ENCODE results near the gene ATOH8. TPM values are rescaled to one million over a fixed set of nuclear protein-coding genes. Genes with fewer than 3 reads are reported as not detected.

ATOH8 gene
- total RNA-seq, 1 experiment from 2014 or later: 0.20 TPM

- Histone ChIP-seq H4K91ac (ENCODE audit: insufficient read length, low read depth, low read length) (no peak overlapping the region), H3K9me3 (ENCODE audit: control insufficient read depth, low read depth, low read length) (no peaks in the 10 kb centered on the region), H3K14ac (ENCODE audit: insufficient read depth, low read length) (no peak overlapping the region), H2BK12ac (ENCODE audit: insufficient read length, low read depth, low read length) (no peak overlapping the region), H3K4me2 (ENCODE audit: insufficient read depth, insufficient read length, low read length) (no peak overlapping the region), H3K79me1 (ENCODE audit: insufficient read depth, low read depth, low read length, poor library complexity, severe bottlenecking) (no peaks in the 10 kb centered on the region), H4K8ac (replicated peaks; ENCODE audit: insufficient read length, low read depth, low read length) (no peak overlapping the region), H3K18ac (ENCODE audit: insufficient read length, low read depth, low read length) (no peak overlapping the region), H2AFZ (ENCODE audit: low read length) (no peak overlapping the region), H3K79me2 (ENCODE audit: insufficient read depth, low read length) (no peaks in the 10 kb centered on the region), H3K23ac (ENCODE audit: insufficient read length, low read depth, low read length) (no peak overlapping the region), H3T11ph (ENCODE audit: low read length) (no peak overlapping the region), H3K27me3 (ENCODE audit: insufficient read depth, low read length) (no peaks in the 10 kb centered on the region), H3K23me2 (ENCODE audit: insufficient read length, low read depth, low read length, poor library complexity, severe bottlenecking) (no peaks in the 10 kb centered on the region), H3K56ac (ENCODE audit: insufficient read length, low read depth, low read length) (no peak overlapping the region), H4K20me1 (ENCODE audit: control insufficient read depth, insufficient read depth, insufficient read length) (no peaks in the 10 kb centered on the region), H2BK20ac (ENCODE audit: low read depth, low read length, poor library complexity, severe bottlenecking) (no peak overlapping the region), H2BK120ac (ENCODE audit: low read depth, low read length, poor library complexity, severe bottlenecking) (no peak overlapping the region), H4K5ac (ENCODE audit: insufficient read length, low read depth, low read length) (no peak overlapping the region), H3K9ac (ENCODE audit: extremely low read depth, insufficient read length, low read length) (no peak overlapping the region), H3K27ac (ENCODE audit: insufficient read length, low read depth, low read length) (no peak overlapping the region), H3K4me1 (ENCODE audit: insufficient read depth, low read length) (no peaks in the 10 kb centered on the region), H2BK5ac (ENCODE audit: insufficient read length, low read length) (no peak overlapping the region), H2AK5ac (ENCODE audit: insufficient read length, low read length) (no peak overlapping the region), H2BK15ac (ENCODE audit: low read depth, low read length) (no peak overlapping the region), H3K4ac (ENCODE audit: low read depth, low read length) (no peak overlapping the region)
- no peaks in the 10 kb centered on the region; a peak in 1 of 7 replicates for H3K36me3 Mint-ChIP-seq (ENCODE audit: insufficient read depth in 1 of 3, low read depth in 3 of 3)
- no peak overlapping the region for H3K4me3 Mint-ChIP-seq
- no peak for DNase-seq
- no peak for TF ChIP-seq CTCF (conservative IDR thresholded peaks at IDR 0.05)
- H3K27ac Mint-ChIP-seq: no peak overlapping the region
- H3K9me3 Mint-ChIP-seq: no peaks in the 10 kb centered on the region
- peaks cover 10% of the 10 kb centered on the region for H3K27me3 Mint-ChIP-seq (ENCODE audit: low read depth)
- no peaks in the 10 kb centered on the region for H3K4me1 Mint-ChIP-seq
Measured at GRCh38 chr2:85834466-85834865, 80.7 kb downstream of the ATOH8 start.

Small RNA genes within 50 kb of the gene (microRNA-seq; reads per million reads assigned to microRNA genes)
- not detected for gene MIR6071 (ENCODE audit: borderline microRNAs expressed)

Other genes starting within 250 kb of the ATOH8 start
- 447 and 459 TPM in 2 replicates for gene MAT2A, start 214.8 kb upstream of the ATOH8 start, total RNA-seq (2021)
- gene GGCX, start 192.5 kb upstream of the ATOH8 start, total RNA-seq (2021): 32.2 and 32.9 TPM in 2 replicates
- 33.4 and 34.3 TPM in 2 replicates for gene VAMP8, start 176.4 kb upstream of the ATOH8 start, total RNA-seq (2021)
- gene VAMP5, start 169.6 kb upstream of the ATOH8 start, total RNA-seq (2021): 0.57 and 0.59 TPM in 2 replicates
- 120 and 122 TPM in 2 replicates for gene RNF181, start 158.2 kb upstream of the ATOH8 start, total RNA-seq (2021)
- gene TMEM150A, start 151.3 kb upstream of the ATOH8 start, total RNA-seq (2021): 19.0 and 19.3 TPM in 2 replicates
- gene C2orf68, start 141.9 kb upstream of the ATOH8 start, total RNA-seq (2021): 39.6 and 40.4 TPM in 2 replicates
- 77.9 and 79.2 TPM in 2 replicates for gene USP39, start 137.8 kb upstream of the ATOH8 start, total RNA-seq (2021)
- gene SFTPB, start 85.8 kb upstream of the ATOH8 start, total RNA-seq (2021): not detected in 2 replicates
- gene GNLY, start 59.6 kb upstream of the ATOH8 start, total RNA-seq (2021): not detected in 2 replicates
- 3.3 and 3.9 TPM in 2 replicates for gene ST3GAL5, start 135.0 kb downstream of the ATOH8 start, total RNA-seq (2021)